22Rv1 (cell line): Measurements from ENCODE around the gene ASPHD2.

Experiments
- H3K27ac ChIP-seq: fragments of 450-650 bp; 2 replicates; pipeline ENCODE4 v1.5.1; 2017
- CTCF ChIP-seq: fragments of 450-650 bp; IDR thresholded peaks from 2 replicates; pipeline ENCODE4 v1.5.1; 2017; ENCODE audit warnings: mild to moderate bottlenecking
- ZFX ChIP-seq: fragments of 450-650 bp; IDR thresholded peaks from 2 replicates; pipeline ENCODE4 v1.6.1; 2017; ENCODE audit warnings: antibody characterized with exemption, borderline replicate concordance

Gene ASPHD2

GRCh38 chr22:26416670-26417276, 12.3 kb upstream of the ASPHD2 start:
- H3K27ac ChIP-seq: no peak overlapping the region
- TF ChIP-seq ZFX (no peak), CTCF (no peak)

- no peak overlapping the region for H3K27ac ChIP-seq
- no peak for TF ChIP-seq ZFX
- no peak for TF ChIP-seq CTCF
These were observed 11.7 kb upstream of the ASPHD2 start for GRCh38 chr22:26417406-26417805.

GRCh38 chr22:26418620-26419019, 10.4 kb upstream of the ASPHD2 start:
- TF ChIP-seq CTCF (no peak), ZFX (no peak)
- no peak overlapping the region for H3K27ac ChIP-seq

GRCh38 chr22:26426924-26427323, 2.1 kb upstream of the ASPHD2 start:
- no peak overlapping the region for H3K27ac ChIP-seq
- TF ChIP-seq ZFX (no peak), CTCF (no peak)

- TF ChIP-seq CTCF: no peak
- no peak for TF ChIP-seq ZFX
- no peak overlapping the region for H3K27ac ChIP-seq
These were observed 612 bp downstream of the ASPHD2 start for GRCh38 chr22:26429458-26430286.

- no peak overlapping the region for H3K27ac ChIP-seq
- TF ChIP-seq ZFX: no peak
- TF ChIP-seq CTCF: no peak
These were observed 1.5 kb downstream of the ASPHD2 start for GRCh38 chr22:26430600-26430999.
